Measurements from ENCODE around the gene SASH1. TPM values are rescaled to one million over a fixed set of nuclear protein-coding genes. Genes with fewer than 3 reads are reported as not detected.

Gene SASH1
- total RNA-seq, 6 experiments from 2014 or later: 66.0 to 91.4 (median 88.4) TPM

- Mint-ChIP-seq H3K4me3 (no peak overlapping the region), H3K36me3 (ENCODE audit: low read depth) (peaks cover 15% of the 10 kb centered on the region), H3K4me1 (ENCODE audit: low read depth) (peaks cover 8% of the 10 kb centered on the region), H3K27ac (no peak overlapping the region), H3K27me3 (ENCODE audit: insufficient read depth) (no peaks in the 10 kb centered on the region; the same call in 1 of the 2 replicates), H3K9me3 (no peaks in the 10 kb centered on the region)
- DNase-seq: no peak
- no peak for TF ChIP-seq CTCF (IDR thresholded peaks at IDR 0.05)
Measured at GRCh38 chr6:148298683-148299082, 44.0 kb upstream of the SASH1 start.

GRCh38 chr6:148303616-148304015 is 39.0 kb upstream of the SASH1 start:
- Mint-ChIP-seq H3K27ac (peak overlapping the region; percentile 87; the same call in 1 of the 2 replicates), H3K36me3 (ENCODE audit: low read depth) (peaks cover 22% of the 10 kb centered on the region; the same call in 1 of the 2 replicates), H3K4me1 (ENCODE audit: low read depth) (peaks cover 38% of the 10 kb centered on the region), H3K4me3 (no peak overlapping the region), H3K9me3 (no peaks in the 10 kb centered on the region), H3K27me3 (ENCODE audit: insufficient read depth) (peaks cover 2% of the 10 kb centered on the region; the same call in 1 of the 2 replicates)
- DNase-seq: no peak
- TF ChIP-seq CTCF (IDR thresholded peaks at IDR 0.05): no peak

GRCh38 chr6:148304976-148305375 is 37.7 kb upstream of the SASH1 start:
- DNase-seq: peak; percentile 79
- Mint-ChIP-seq H3K9me3 (no peaks in the 10 kb centered on the region), H3K4me3 (peak overlapping the region; percentile 76), H3K27me3 (ENCODE audit: insufficient read depth) (peaks cover 2% of the 10 kb centered on the region; the same call in 1 of the 2 replicates), H3K4me1 (ENCODE audit: low read depth) (peaks cover 49% of the 10 kb centered on the region), H3K36me3 (ENCODE audit: low read depth) (peaks cover 26% of the 10 kb centered on the region; the same call in 1 of the 2 replicates), H3K27ac (peak overlapping the region; percentile 87)
- TF ChIP-seq CTCF (IDR thresholded peaks at IDR 0.05): no peak

GRCh38 chr6:148306286-148306685 is 36.4 kb upstream of the SASH1 start:
- Mint-ChIP-seq H3K36me3 (ENCODE audit: low read depth) (peaks cover 26% of the 10 kb centered on the region; the same call in 1 of the 2 replicates), H3K4me1 (ENCODE audit: low read depth) (peaks cover 57% of the 10 kb centered on the region), H3K27me3 (ENCODE audit: insufficient read depth) (peaks cover 2% of the 10 kb centered on the region; the same call in 1 of the 2 replicates), H3K9me3 (no peaks in the 10 kb centered on the region), H3K4me3 (peak overlapping the region; percentile 57), H3K27ac (peak overlapping the region; percentile 87)
- DNase-seq: no peak
- no peak for TF ChIP-seq CTCF (IDR thresholded peaks at IDR 0.05)

- no peak for TF ChIP-seq CTCF (IDR thresholded peaks at IDR 0.05)
- no peaks in the 10 kb centered on the region for H3K9me3 Mint-ChIP-seq
- H3K4me3 Mint-ChIP-seq: peak overlapping the region; percentile 41; the same call in 1 of the 2 replicates
- peaks cover 66% of the 10 kb centered on the region for H3K4me1 Mint-ChIP-seq (ENCODE audit: low read depth)
- DNase-seq: no peak
- peaks cover 24% of the 10 kb centered on the region; the same call in 1 of the 2 replicates for H3K36me3 Mint-ChIP-seq (ENCODE audit: low read depth)
- H3K27ac Mint-ChIP-seq: peak overlapping the region; percentile 87
- H3K27me3 Mint-ChIP-seq (ENCODE audit: insufficient read depth): peaks cover 2% of the 10 kb centered on the region; the same call in 1 of the 2 replicates
Measured at GRCh38 chr6:148307405-148307804, 35.2 kb upstream of the SASH1 start.
